GM12875 (cell line): Measurements from ENCODE around the gene SLPI.

Experiments
- H3K4me3 ChIP-seq: one replicate; pipeline ENCODE4 v1.5.1; 2011; ENCODE audit warnings: low read depth, low read length, control low read depth
- TF ChIP-seq, protein P1 (sequence below): IDR thresholded peaks from 2 replicates; pipeline ENCODE4 v1.5.1; 2011; ENCODE audit warnings: low read depth, mild to moderate bottlenecking, control low read depth, inconsistent platforms, low read length, moderate library complexity, borderline replicate concordance; ENCODE audit not compliant: insufficient read depth

Gene SLPI

DNA sequence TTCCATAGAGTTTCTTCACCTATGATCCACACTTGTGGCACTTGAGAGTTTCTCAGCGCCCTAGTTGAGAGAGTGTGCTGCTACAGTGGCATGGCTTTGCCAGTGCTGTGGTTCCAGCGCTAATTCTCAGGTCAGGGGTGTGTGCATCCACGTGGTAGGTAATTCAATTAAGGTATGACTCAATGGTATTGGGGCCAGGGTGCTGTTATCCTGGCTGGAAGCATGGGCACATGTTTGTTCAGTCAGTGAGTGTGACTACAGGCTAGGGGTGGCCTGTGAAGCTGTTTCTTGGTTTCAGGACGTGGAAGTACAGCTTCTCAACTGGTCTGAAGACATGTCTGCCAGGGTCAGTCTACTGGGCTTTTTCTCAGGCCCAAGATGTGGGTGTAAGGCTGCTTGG lies 36.2 kb downstream of the SLPI start:
- TF ChIP-seq, protein P1, sequence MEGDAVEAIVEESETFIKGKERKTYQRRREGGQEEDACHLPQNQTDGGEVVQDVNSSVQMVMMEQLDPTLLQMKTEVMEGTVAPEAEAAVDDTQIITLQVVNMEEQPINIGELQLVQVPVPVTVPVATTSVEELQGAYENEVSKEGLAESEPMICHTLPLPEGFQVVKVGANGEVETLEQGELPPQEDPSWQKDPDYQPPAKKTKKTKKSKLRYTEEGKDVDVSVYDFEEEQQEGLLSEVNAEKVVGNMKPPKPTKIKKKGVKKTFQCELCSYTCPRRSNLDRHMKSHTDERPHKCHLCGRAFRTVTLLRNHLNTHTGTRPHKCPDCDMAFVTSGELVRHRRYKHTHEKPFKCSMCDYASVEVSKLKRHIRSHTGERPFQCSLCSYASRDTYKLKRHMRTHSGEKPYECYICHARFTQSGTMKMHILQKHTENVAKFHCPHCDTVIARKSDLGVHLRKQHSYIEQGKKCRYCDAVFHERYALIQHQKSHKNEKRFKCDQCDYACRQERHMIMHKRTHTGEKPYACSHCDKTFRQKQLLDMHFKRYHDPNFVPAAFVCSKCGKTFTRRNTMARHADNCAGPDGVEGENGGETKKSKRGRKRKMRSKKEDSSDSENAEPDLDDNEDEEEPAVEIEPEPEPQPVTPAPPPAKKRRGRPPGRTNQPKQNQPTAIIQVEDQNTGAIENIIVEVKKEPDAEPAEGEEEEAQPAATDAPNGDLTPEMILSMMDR, result no peak
- H3K4me3 ChIP-seq, result no peak overlapping the region

- H3K4me3 ChIP-seq, result no peak overlapping the region
- TF ChIP-seq, protein P1, result no peak
Observed at GRCh38 chr20:45212836-45213235, 41.5 kb downstream of the SLPI start.

DNA sequence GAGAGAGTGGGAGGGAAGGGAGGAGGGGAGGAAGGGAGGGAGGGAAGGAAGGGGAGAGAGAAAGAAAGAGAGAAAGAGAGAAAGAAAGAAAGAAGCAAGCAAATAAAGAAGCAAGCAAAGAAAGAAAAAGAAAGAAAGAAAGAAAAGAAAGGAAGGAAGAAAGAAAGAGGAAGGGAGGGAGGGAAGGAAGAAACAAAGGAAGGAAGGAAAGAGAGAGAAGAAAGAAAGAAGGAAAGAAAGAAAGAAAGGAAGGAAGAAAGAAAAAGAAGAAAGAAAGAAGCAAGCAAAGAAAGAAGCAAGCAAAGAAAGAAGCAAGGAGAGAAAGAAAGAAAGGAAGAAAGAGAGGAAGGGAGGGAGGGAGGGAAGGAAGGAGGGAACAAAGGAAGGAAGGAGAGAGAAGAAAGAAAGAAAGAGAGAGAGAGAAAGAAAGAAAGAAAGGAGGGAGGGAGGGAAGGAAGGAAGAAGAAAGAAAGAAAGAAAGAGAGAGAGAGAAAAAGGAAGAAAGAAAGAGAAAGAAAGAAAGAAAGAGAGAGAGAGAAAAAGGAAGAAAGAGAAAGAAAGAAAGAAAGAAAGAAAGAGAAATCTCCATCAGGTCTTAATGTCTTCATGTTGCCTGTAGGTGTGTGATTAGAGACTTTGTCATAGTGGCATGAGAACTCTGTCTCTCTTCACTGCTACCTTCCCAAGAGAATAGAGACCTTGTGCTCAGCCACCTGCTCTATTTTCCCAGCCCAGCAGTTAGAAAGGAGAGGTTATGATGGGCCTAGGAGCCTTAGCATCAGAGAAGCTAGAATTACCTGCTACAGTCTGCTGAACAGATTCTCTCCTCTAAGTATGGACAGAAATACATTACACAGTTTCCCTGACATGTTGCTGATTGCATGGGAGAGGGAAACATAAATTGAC lies 42.5 kb downstream of the SLPI start:
- H3K4me3 ChIP-seq, result no peak overlapping the region
- TF ChIP-seq, protein P1, result no peak

DNA sequence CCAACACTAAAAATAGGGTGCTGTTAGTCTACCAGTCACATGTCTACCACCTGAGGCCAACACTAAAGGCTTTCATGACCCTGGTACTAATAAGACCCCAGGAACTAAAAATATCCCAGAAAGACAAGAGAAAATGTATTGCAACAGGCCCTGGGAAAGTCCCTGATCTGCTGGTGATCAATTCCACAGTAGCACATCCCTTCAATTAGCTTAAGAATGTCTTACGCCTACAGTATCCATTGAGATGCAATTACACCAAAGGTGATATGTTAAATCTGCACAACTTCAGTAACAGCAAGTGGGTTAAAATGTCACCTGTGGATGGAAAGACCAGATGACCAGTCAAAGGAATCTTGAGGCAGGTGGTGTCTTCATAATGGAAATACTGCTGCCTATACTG lies 44.4 kb downstream of the SLPI start:
- TF ChIP-seq, protein P1, result no peak
- H3K4me3 ChIP-seq, result no peak overlapping the region

GRCh38 chr20:45206725-45207124 lies 47.6 kb downstream of the SLPI start, which contains the start of gene SEMG1:
Gene SEMG1 (plus strand): TSS chr20:45207033. CDS start chr20:45207054, 21 bp downstream.
- TF ChIP-seq, protein P1, result no peak
- H3K4me3 ChIP-seq, result no peak within 1 kb of the TSS
